CD4-positive, alpha-beta T cell treated with Interleukin-2 at 100 ng/mL for 4 hours (primary cell): ENCODE data around the gene ZC3H18.
A peak's percentile ranks its signal among the peaks of the same experiment; 100 is the strongest.

Experiments
- DNase-seq: peaks from one replicate; pipeline ENCODE4 v3.0.0-alpha.2; 2020; ENCODE audit warnings: low spot score

The ZC3H18 gene

GRCh38 chr16:88569985-88570690 is at the start of gene ZC3H18:
TSS of gene ZC3H18 (plus strand) at chr16:88570403. CDS start at chr16:88577124, 6,721 bp downstream.
- DNase-seq = peak; percentile 97

- no peak for DNase-seq
Observed at GRCh38 chr16:88521674-88522073, 48.5 kb upstream of the ZC3H18 start.

DNA sequence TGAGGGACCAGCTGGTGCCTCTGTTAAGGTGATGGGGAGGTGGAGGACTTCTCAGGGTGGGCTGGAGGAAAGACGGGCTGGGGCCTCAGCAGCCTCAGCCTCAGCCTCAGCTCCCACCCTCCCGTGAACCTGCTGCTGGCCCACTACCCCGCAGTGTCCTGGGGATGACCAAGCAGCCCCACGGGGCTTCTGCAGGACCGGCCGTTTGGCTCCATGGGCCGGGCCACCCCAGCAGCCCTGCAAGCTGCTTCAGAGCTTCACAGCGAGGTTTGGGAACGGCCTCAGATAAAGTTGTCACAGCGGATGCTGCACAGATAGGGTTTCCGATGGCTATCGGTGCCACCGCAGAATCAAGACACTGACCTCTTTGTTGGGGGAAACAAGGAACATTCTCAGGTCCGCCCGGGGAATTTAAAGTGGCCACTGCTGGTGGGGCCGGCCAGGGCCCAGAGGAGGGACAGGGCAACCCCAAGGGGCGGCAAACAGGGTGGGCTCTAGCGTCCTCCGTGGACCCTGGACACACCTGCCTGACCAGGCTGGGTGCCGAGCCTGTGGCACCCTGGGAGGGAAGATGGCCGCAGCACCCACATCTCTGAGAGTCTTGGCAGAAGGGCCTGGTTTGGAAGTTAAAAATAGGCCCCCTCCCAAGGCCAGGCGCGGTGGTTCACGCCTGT is 47.8 kb upstream of the ZC3H18 start:
- DNase-seq = no peak

GRCh38 chr16:88523309-88524161 is 46.7 kb upstream of the ZC3H18 start:
- DNase-seq = no peak

DNA sequence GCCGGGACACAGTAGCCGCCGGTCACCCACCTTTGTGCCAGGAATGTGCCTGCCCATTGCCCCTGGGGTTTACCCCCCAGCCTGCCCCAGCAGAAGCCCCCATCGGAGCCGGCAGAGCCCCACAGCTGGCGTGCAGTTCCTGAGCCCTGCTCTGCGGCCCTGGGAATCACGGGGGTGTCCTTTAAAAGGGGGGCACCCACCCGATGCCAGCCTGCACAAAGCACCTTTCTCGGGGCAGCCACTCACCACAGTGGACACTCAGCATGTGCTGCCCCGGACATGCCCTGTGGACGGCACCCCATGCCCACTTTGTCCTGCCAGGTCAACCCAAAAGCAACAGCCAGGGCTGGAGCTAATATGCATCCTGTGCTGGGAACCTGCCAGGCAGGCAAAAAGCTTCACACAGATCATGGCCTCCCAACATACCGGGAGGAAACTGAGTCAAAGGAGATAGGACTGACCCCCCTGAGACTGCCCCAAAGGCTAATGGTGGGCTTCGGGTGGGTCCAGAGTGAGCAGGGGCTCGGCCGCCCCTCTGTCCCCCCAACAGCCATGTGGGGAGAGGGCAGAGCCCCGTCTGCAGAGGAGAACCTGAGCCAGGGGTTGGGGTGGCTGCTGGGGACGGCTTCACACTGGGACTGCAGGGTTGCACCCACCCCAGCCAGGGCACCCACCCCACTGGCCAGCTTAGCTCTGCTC is 45.8 kb upstream of the ZC3H18 start:
- no peak for DNase-seq

- DNase-seq = no peak
Observed at GRCh38 chr16:88524973-88525662, 45.1 kb upstream of the ZC3H18 start.

GRCh38 chr16:88525663-88525990 is 44.6 kb upstream of the ZC3H18 start:
- DNase-seq = no peak

GRCh38 chr16:88526008-88526905 is 43.9 kb upstream of the ZC3H18 start:
- DNase-seq = no peak

- DNase-seq = no peak
Observed at GRCh38 chr16:88526906-88527185, 43.4 kb upstream of the ZC3H18 start.

DNA sequence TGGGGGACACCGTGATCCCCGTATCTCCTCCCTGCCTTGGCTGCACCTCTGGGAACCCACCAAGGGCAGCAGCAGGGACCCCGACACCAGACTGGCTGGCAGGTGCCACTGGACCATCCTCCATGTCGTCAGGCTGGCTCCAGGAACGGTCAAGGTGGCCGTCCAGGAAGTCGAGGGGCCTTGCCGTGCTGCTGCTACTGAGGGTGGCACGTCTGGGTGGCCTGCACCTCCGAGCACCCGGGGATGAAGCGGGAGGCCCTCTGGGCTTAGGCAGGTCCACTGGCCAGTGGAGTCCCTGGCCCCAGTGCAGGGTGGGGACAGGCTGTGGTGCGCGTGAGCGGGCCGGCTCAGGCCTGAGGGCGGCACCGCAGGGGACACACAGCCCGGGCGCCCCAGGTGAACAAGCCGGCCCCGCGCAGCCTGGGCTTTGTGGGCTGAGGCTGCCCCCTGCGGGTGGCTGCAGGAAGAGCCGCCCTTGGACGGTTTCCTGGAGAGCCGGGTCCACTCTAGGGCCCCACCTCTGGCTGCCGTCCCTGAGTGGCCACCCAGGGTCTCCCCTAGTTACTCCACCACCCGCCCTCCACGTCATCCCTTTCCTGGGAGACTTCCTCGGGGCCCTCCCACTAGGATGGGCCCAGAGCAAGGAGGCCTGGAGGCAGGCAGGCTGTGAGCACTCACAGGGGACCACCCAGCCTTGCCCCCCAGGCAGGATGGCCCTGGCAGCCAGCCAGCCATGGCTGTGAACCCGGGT is 42.8 kb upstream of the ZC3H18 start:
- peak; percentile 58 for DNase-seq

DNA sequence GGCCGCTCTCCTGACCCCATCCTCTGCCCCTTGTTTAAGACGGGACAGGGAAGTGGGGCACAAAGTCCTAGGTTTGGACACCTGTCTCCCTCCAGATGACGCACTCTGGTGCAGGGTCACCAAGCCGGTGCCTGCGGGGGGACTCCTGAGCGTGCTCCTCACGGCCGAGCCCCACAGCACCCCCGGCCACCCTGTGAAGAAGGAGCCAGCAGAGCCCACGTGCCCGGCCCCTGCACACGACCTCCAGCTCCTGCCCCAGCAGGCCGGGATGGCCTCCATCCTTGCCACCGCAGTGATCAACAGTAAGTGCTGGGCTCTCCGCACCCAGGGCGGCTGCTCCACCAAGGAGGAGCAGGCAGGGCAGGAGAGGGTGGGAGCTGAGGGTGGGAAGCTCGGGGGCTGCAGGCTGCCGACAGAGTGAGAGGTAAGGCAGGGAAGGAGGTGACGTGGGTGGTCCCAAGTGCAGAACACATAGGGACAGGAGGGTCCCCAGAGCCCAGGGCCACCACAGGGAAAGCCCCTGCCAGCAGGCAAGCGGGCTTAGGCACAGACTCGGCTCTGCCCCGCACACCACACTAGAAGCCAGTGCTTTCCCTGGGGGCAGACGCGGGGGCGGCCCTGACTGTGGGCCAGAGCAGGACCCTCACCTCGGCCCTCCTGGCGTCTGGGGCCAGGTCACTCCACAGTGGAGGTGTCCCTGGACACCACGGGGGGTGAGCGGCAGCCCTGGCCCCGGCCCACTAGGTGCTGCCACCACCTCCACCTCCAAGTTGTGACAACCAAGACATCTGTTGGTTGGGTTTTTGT is 42.1 kb upstream of the ZC3H18 start:
- DNase-seq = no peak

DNA sequence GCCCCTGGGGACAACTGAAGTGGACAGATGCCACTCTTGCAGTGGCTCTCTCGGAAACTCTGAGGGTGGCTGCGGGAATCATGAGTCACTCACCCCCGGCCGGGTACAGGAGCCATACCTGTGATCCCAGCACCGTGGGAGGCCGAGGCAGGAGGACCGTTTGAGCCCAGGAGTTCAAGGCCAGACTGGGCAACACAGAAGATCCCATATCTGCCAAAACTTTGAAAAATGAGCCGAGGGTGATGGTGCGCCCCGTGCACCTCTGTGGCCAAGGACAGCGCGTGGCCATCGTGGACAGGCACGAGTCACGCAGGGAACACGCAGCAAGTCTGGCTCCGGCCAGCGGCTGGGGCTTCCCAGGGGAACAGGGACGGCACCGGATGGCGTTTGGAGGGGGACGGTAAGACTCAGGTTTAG is 41.3 kb upstream of the ZC3H18 start:
- no peak for DNase-seq

GRCh38 chr16:88529596-88529995 is 40.6 kb upstream of the ZC3H18 start:
- DNase-seq = no peak

DNA sequence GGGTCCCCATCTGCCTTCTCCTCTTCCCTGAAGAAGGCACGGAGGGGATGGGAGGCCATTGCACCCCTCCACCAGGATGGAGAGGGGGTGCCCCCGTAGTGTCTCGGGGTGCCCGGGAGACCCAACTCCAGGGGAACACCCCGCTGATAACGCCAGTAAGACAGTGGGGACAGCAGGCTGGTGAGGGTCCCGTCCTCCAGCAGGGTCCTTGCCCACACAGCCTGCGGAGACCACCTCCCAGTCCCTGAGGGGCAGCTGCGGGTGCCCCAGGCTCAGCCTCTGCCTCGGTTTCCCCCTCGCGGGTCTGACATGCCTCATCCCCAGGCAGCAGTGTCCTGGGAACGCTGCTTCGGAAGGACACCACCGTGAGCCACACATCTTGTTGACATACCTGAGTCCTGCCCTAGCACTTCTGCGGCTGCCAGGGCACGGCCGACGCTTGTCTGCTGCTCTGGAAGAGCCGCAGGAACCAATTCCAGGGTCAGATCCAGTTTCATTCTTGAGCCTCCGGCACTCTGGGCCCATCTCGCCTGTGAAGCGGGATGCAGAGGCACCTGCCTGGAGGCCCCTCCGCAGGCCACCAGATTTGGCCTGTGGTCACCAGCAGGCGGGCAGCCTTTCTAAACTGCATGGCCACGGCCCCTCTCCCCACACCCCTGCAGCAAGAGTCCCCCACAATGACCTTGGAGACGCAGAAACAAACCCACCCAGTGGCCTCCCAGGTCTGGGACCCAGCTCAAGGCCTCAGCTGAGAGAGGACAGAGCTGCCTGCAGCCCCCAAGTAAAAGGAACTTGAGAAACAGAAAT is 39.9 kb upstream of the ZC3H18 start:
- DNase-seq = no peak

DNA sequence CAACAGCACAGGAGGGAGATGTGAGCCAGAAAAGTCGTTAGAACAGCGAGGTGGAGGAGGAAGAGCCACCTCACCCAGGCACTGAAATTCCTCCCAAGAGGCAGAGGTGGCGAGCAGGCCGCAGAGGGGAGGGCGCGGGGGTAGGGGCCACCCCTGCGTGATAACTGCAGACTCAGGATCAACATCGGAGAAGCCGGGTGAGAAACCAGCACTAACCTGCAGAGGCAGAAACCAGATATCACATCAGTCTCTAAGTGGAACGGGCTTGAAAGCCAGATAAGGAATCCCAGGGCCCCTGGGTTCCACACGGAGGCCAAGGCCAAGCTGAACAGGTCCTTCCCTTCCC is 39.4 kb upstream of the ZC3H18 start:
- DNase-seq = no peak

- no peak for DNase-seq
Observed at GRCh38 chr16:88531346-88531745, 38.9 kb upstream of the ZC3H18 start.

- no peak for DNase-seq
Observed at GRCh38 chr16:88531931-88532433, 38.2 kb upstream of the ZC3H18 start.
